HepG2 (cell line): ENCODE results near the gene ZNF541. TPM values are rescaled to one million over a fixed set of nuclear protein-coding genes. Genes with fewer than 3 reads are reported as not detected.

Experiments used
- ATAC-seq: fragments of 200-7000 bp; cut with Tn5 transposase; 3 replicates; pipeline ENCODE4 v1.9.1; 2020; ENCODE audit warnings: mild to moderate bottlenecking, moderate library complexity
- BruUV-seq: library from RNA; stranded (reverse); fragments of 400-500 nt; replicated peaks from 2 replicates; lab custom pipeline; 2021; lab: Mats Ljungman, UMichigan
- CTCF ChIA-PET: fragments of 300-600 bp; formaldehyde crosslinking; extraction: SDS; loops from one replicate; lab custom pipeline; 2021; ENCODE audit warnings: low total read pairs, inconsistent platforms, low intra/inter-chr PET ratio; lab: Yijun Ruan, JAX
- POLR2A ChIA-PET: fragments of 350-600 bp; sonication (Branson Sonifier 250); formaldehyde crosslinking; loops from one replicate; lab custom pipeline; 2020; ENCODE audit warnings: antibody characterized with exemption, inconsistent platforms; lab: Yijun Ruan, JAX
- DNase-seq: peaks from one replicate; pipeline ENCODE4 v3.0.0-alpha.2; 2015; ENCODE audit warnings: low spot score
- FAIRE-seq: peaks from 3 replicates; lab custom pipeline; 2011; peaks lifted over from hg19 to GRCh38; lab: Jason Lieb, UNC
- H2AFZ ChIP-seq: one replicate; pipeline ENCODE4 v1.6.1; 2011; ENCODE audit warnings: low read length, inconsistent platforms
- H3K27ac ChIP-seq: fragments of 300-600 bp; 3 replicates; pipeline ENCODE4 v1.8.0; 2011; ENCODE audit warnings: mixed run types, mild to moderate bottlenecking, mixed read lengths, low read length, inconsistent platforms; ENCODE audit not compliant: insufficient read depth; ENCODE audit errors: extremely low read length
- H3K27me3 ChIP-seq, 2 experiments: fragments of 200-600 bp in 1 of 2; 2 replicates in 1 of 2; 3 replicates in 1 of 2; pipeline versions ENCODE4 v1.6.0 to v1.8.0; 2011; ENCODE audit warnings: low read length in 2 of 2, mild to moderate bottlenecking in 2 of 2, moderate library complexity in 2 of 2, inconsistent platforms in 1 of 2; ENCODE audit not compliant: insufficient read depth in 2 of 2, control insufficient read depth in 1 of 2
- H3K36me3 ChIP-seq, 2 experiments: fragments of 200-600 bp in 1 of 2; replicated peaks in 1 of 2; 2 replicates in 1 of 2; 3 replicates in 1 of 2; pipeline versions ENCODE4 v1.5.1 to v1.8.0; 2011; ENCODE audit warnings: low read length in 2 of 2, inconsistent platforms in 1 of 2; ENCODE audit not compliant: insufficient read depth in 2 of 2, control insufficient read depth in 1 of 2
- H3K4me1 ChIP-seq: 2 replicates; pipeline ENCODE4 v1.5.1; 2012; ENCODE audit warnings: low read length, inconsistent platforms; ENCODE audit not compliant: insufficient read depth
- H3K4me2 ChIP-seq: 2 replicates; pipeline ENCODE4 v1.6.0; 2011; ENCODE audit warnings: low read depth, low read length, inconsistent platforms
- H3K4me3 ChIP-seq, 3 experiments: fragments of 200-600 bp in 1 of 3; sonication (generic), shearing (Covaris generic) in 1 of 3; replicated peaks in 1 of 3; 2 replicates each; pipeline ENCODE4 v1.5.1; 2011 to 2016; ENCODE audit warnings: low read length in 3 of 3, inconsistent platforms in 2 of 3, low read depth in 2 of 3, mild to moderate bottlenecking in 2 of 3, control low read depth in 1 of 3, mixed read lengths in 1 of 3; ENCODE audit not compliant: insufficient read depth in 1 of 3
- H3K79me2 ChIP-seq: one replicate; pipeline ENCODE4 v1.6.1; 2011; ENCODE audit warnings: low read length, inconsistent platforms; ENCODE audit not compliant: insufficient read depth
- H3K9ac ChIP-seq: 2 replicates; pipeline ENCODE4 v1.6.0; 2011; ENCODE audit warnings: mild to moderate bottlenecking, low read depth, low read length, inconsistent platforms; ENCODE audit not compliant: insufficient read depth
- H3K9me3 ChIP-seq: 2 replicates; pipeline ENCODE4 v1.5.1; 2012; ENCODE audit warnings: mild to moderate bottlenecking, low read length
- H4K20me1 ChIP-seq: 2 replicates; pipeline ENCODE4 v1.6.0; 2011; ENCODE audit warnings: inconsistent platforms, mild to moderate bottlenecking, low read length, moderate library complexity; ENCODE audit not compliant: insufficient read depth
- DMAP1 ChIP-seq: IDR thresholded peaks from 2 replicates; pipeline ENCODE4 v1.6.1; 2016
- NCOA5 ChIP-seq: sonication (generic); formaldehyde crosslinking; IDR thresholded peaks from 2 replicates; pipeline ENCODE4 v1.4.0; 2020; ENCODE audit warnings: missing genetic modification reagents
- TAF15 ChIP-seq: fragments of 200-400 bp; formaldehyde crosslinking; IDR thresholded peaks from one replicate; pipeline ENCODE4 v1.6.1; 2018; ENCODE audit warnings: mild to moderate bottlenecking, low read depth, low read length; ENCODE audit not compliant: poor library complexity, severe bottlenecking
- XRCC5 ChIP-seq: fragments of 200-400 bp; formaldehyde crosslinking; optimal IDR thresholded peaks from 2 replicates; pipeline ENCODE3; 2017; ENCODE audit warnings: mild to moderate bottlenecking, low read length
- ZNF747 ChIP-seq: sonication (generic); formaldehyde crosslinking; IDR thresholded peaks from 2 replicates; pipeline ENCODE4 v1.8.1; 2023; ENCODE audit warnings: missing genetic modification reagents, mild to moderate bottlenecking, borderline replicate concordance
- ZNF772 ChIP-seq: sonication (generic); formaldehyde crosslinking; IDR thresholded peaks from 2 replicates; pipeline ENCODE4 v1.5.0; 2020; ENCODE audit warnings: mild to moderate bottlenecking, missing genetic modification reagents
- WGBS: methylation state at CpG from one replicate; pipeline ENCODE4 v1.1.6; 2017; ENCODE audit warnings: low lambda C conversion rate; 5-methylcytosine and 5-hydroxymethylcytosine counted together
- in situ Hi-C: cut with HindIII; loops from 2 replicates; pipeline ENCODE4 v1.10.0; 2017; ENCODE audit warnings: low pct_unique_long_range_greater_than_20kb; ENCODE audit not compliant: extremely low pct_ligation_motif_present
- intact Hi-C: fragments of 100-400 bp; cut with micrococcal nuclease; formaldehyde crosslinking; loops from one replicate; pipeline ENCODE4 v1.10.0; 2022; ENCODE audit not compliant: unreplicated experiment
- polyA plus RNA-seq, 8 experiments: library from polyadenylated mRNA; depleted of rRNA in 3 of 8; stranded (reverse) in 7 of 8; unstranded in 1 of 8; fragments of >200 nt; fragmentation: Illumina TruSeq in 4 of 8; extraction: Trizol in 4 of 8; gene quantifications; 2 replicates each; pipeline versions ENCODE4 v1.2.1 to v1.2.3, GENCODE V29; 2011 to 2016; ENCODE audit warnings: low read depth in 4 of 8, missing spikeins in 1 of 8, mixed read lengths in 1 of 8; ENCODE audit not compliant: insufficient read depth in 1 of 8
- total RNA-seq, 5 experiments: library from RNA; depleted of rRNA; stranded (reverse); fragments of >200 nt; fragmentation: Illumina TruSeq; extraction: Trizol; gene quantifications; 2 replicates each; pipeline ENCODE4 v1.2.3, GENCODE V29; 2016; ENCODE audit warnings: low read depth in 1 of 5
- TF ChIP-seq, protein P1 (sequence below): sonication (generic); formaldehyde crosslinking; IDR thresholded peaks from 2 replicates; pipeline ENCODE4 v1.4.0; 2020; ENCODE audit warnings: missing genetic modification reagents
- TF ChIP-seq, protein P2 (sequence below): sonication (generic); formaldehyde crosslinking; IDR thresholded peaks from 2 replicates; pipeline ENCODE4 v1.5.0; 2020; ENCODE audit warnings: missing genetic modification reagents, mild to moderate bottlenecking, borderline replicate concordance

ZNF541 gene
- total and polyA plus RNA-seq, 2 of the 13 experiments (the other 11 are each of a cell fraction or from before 2014, with no cell fraction given), result 0.03 to 0.04 TPM

DNA sequence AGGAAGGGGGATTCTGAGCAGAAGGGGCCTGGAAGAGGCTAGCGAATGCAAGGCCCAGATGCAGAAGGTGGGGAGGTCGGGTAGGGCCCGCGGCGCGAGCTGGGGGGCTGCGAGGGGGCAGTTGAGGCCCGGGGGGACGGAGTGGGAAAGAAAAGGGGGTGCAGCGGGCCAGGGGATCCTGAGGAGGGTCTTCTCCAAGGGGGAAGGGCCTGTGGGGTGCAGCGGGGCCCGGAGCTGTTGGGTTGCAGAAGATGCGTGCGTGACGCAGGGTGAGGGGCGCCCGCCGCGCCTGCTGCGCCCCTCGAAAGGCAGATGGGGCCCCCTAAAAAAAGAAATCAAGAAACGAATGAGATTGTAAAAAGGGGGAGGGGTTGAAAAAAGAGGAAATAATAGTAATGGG is 313 bp downstream of the ZNF541 start:
- POLR2A ChIA-PET, result no interaction called here
- Histone ChIP-seq H3K79me2 (no peaks in the 10 kb centered on the region), H4K20me1 (no peaks in the 10 kb centered on the region), H3K9me3 (no peaks in the 10 kb centered on the region)
- intact Hi-C loops, result no loop called here
- no peak for TF ChIP-seq ZNF747 (CRISPR knock-in tag)
- TF ChIP-seq, protein P1, sequence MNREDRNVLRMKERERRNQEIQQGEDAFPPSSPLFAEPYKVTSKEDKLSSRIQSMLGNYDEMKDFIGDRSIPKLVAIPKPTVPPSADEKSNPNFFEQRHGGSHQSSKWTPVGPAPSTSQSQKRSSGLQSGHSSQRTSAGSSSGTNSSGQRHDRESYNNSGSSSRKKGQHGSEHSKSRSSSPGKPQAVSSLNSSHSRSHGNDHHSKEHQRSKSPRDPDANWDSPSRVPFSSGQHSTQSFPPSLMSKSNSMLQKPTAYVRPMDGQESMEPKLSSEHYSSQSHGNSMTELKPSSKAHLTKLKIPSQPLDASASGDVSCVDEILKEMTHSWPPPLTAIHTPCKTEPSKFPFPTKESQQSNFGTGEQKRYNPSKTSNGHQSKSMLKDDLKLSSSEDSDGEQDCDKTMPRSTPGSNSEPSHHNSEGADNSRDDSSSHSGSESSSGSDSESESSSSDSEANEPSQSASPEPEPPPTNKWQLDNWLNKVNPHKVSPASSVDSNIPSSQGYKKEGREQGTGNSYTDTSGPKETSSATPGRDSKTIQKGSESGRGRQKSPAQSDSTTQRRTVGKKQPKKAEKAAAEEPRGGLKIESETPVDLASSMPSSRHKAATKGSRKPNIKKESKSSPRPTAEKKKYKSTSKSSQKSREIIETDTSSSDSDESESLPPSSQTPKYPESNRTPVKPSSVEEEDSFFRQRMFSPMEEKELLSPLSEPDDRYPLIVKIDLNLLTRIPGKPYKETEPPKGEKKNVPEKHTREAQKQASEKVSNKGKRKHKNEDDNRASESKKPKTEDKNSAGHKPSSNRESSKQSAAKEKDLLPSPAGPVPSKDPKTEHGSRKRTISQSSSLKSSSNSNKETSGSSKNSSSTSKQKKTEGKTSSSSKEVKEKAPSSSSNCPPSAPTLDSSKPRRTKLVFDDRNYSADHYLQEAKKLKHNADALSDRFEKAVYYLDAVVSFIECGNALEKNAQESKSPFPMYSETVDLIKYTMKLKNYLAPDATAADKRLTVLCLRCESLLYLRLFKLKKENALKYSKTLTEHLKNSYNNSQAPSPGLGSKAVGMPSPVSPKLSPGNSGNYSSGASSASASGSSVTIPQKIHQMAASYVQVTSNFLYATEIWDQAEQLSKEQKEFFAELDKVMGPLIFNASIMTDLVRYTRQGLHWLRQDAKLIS (CRISPR knock-in tag), result no peak
- TF ChIP-seq, all 625 proteins: peak for 0
- Histone ChIP-seq H3K27me3 (peaks cover 0 to 4% of the 10 kb centered on the region in 2 experiments; a peak in 1 of 5 replicates), H3K4me1 (no peaks in the 10 kb centered on the region), H3K4me2 (no peak overlapping the region), H3K9ac (no peak overlapping the region), H3K36me3 (no peaks in the 10 kb centered on the region), H3K4me3 (no peak overlapping the region), H3K27ac (no peak overlapping the region), H2AFZ (no peak overlapping the region)
- in situ Hi-C loops, result no loop called here
- no TSS peak for BruUV-seq
- ATAC-seq (no peak), FAIRE-seq (no peak), DNase-seq (no peak)
- CTCF ChIA-PET, result no interaction called here
- WGBS, result 63% methylated on average over 22 of the region's 22 CpGs

DNA sequence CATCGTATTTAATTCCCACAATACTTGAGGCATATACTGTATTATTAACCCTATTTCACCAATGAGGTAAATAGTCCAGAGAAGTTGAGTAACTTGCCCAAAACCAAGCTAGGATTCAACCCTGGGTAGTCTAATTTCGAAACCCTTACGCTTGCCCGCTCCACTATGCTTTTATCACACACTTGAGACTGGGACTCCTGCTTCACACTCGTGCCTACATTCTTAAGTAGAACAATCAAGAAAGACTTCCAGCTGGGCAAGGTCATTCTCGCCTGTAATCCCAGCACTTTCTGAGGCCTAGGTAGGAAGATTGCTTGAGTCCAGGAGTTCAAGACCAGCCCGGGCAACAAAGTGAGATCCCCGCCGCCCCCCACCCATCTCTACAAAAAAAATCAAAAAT is 3.6 kb downstream of the ZNF541 start:
- no peak for DNase-seq
- H3K9me3 ChIP-seq, result no peaks in the 10 kb centered on the region
- H3K36me3 ChIP-seq, result no peaks in the 10 kb centered on the region
- no peak for ATAC-seq
- no peak overlapping the region for H3K9ac ChIP-seq
- no peak overlapping the region for H3K27ac ChIP-seq
- peaks cover 0 to 4% of the 10 kb centered on the region in 2 experiments; a peak in 1 of 5 replicates for H3K27me3 ChIP-seq
- no peaks in the 10 kb centered on the region for H4K20me1 ChIP-seq
- H3K4me2 ChIP-seq, result no peak overlapping the region
- CTCF ChIA-PET, result no interaction called here
- no TSS peak for BruUV-seq
- WGBS, result 70% methylated on average over 9 of the region's 9 CpGs
- no peaks in the 10 kb centered on the region for H3K79me2 ChIP-seq
- POLR2A ChIA-PET, result no interaction called here
- no peak overlapping the region for H2AFZ ChIP-seq
- TF ChIP-seq XRCC5 (no peak), DMAP1 (CRISPR knock-in tag) (no peak), ZNF772 (CRISPR knock-in tag) (no peak), TAF15 (no peak), NCOA5 (CRISPR knock-in tag) (no peak)
- TF ChIP-seq, protein P2, sequence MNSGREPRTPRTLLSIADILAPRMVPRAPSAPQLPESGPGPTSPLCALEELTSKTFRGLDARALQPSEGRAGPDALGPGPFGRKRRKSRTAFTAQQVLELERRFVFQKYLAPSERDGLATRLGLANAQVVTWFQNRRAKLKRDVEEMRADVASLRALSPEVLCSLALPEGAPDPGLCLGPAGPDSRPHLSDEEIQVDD (CRISPR knock-in tag), result no peak
- H3K4me1 ChIP-seq, result peaks cover 6% of the 10 kb centered on the region
- in situ Hi-C loops (no loop called here), intact Hi-C loops (no loop called here)
- no peak for FAIRE-seq
- H3K4me3 ChIP-seq, result no peak overlapping the region
